ENCODE measurements around the gene GPR176.

GRCh38 chr15:39944726-39945125, 24.7 kb upstream of the GPR176 start:
- TF ChIP-seq CTCF (IDR thresholded peaks at IDR 0.05) (no peak), POLR2A (IDR thresholded peaks at IDR 0.05) (no peak)
